GM19328 (cell line): Measurements from ENCODE around the gene MLXIP.
"Not testable (repeated sequence)": the region's sequence is repeated elsewhere in the genome, so short reads cannot be mapped to it uniquely, and the experiment has no call there.

Experiments
- ATAC-seq: cut with Tn5 transposase; IDR thresholded peaks from one replicate; pipeline ENCODE4 v1.9.1; 2021; ENCODE audit warnings: mild to moderate bottlenecking, moderate library complexity; ENCODE audit not compliant: unreplicated experiment

MLXIP gene

DNA sequence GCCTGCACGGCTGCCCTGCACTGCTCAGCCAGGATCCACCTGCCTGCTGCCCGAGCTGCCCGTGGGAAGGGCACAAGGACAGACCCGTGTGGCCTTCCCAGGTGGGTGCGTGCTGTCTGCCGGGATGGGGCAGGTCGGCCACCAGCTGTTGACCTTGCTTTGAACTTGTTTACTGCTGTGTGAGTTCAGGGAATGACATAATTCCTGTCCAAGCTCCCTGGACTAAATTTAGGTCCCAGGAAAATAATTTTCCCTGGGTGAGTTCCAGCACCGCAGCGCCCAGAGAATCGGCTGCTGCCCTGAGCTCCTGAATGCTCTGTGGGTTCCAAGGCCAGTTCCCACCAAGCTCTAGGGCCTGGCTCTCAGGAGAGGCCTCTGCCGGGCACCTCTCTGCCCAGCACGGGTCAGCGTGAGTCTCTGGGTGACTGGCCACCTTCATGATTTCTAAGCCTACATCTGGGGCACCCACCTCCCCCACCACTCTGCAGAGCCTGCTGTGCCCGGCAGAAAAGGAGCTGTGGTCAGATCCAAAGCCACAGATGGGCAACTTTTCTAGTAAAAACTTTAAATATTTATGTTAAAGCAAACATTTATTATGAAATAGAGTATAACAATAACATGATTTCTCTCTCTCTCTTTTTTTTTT is 27.2 kb upstream of the MLXIP start:
- ATAC-seq, result no peak

DNA sequence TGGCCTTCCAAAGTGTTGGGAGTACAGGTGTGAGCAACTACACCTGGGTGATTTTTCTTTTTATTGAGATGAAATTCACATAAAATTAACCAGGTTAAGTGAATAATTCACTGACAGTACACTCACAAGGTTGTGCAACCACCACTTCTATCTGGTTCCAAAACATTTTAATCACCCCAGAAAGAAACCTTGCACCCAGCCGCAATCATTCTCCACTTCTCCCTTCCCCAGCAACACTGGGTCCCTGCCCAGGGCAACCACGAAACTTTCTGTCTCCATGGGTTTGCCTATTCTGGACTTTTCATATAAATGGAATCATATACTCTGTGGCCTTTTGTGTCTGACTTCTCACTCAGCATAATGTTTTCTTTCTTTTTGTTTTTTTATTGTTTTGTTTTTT is 26.3 kb upstream of the MLXIP start:
- no peak for ATAC-seq

DNA sequence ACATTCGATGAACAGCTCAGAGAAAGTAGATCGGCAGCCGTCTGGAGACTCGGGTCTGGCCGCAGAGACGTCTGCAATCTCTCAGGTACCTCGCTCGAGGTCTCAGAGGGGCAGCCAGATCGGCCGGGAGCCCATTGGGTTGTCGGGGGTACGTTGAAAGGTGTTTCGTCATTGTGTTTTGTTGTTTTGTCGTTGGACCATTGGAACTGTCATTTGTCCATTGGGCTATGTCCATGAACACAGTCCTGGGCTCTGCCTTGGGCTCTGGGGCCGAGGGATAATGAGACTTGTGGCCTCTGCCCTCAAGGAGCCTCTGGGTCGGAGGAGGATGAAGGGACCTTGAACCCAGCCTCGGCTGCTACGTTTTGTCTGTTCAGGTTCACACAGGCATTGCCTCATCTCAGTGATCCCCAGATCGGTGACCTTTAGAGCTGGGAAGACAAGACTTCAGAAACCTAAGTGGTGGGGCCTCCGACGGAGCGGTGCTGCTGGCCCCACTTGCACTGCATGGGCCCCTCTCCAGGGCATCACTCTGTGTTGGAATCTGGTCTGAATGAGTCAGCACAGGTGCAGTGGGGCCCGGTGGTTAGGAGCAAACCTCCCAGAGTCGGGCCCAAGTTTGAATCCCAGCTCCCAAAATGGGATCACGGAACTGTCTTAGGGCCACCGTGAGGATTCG is 23.6 kb upstream of the MLXIP start:
- ATAC-seq, result no peak

DNA sequence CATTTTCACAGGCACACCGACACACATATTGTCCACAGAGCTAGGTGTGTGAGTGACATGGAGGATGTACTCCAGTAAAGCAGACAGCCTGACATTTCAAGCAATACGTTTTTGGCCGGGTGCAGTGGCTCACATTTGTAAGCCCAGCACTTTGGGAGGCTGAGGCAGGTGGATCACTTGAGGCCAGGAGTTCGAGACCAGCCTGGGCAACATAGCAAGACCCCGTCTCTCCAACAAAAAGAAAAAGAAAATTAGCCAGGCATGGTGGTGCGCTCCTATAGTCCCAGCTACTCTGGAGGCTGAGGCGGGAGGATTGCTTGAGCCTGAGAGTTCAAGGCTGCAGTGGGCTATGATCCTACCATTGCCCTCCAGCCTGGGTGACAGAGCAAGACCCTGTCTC is 22.1 kb upstream of the MLXIP start:
- ATAC-seq, result not testable (repeated sequence)

DNA sequence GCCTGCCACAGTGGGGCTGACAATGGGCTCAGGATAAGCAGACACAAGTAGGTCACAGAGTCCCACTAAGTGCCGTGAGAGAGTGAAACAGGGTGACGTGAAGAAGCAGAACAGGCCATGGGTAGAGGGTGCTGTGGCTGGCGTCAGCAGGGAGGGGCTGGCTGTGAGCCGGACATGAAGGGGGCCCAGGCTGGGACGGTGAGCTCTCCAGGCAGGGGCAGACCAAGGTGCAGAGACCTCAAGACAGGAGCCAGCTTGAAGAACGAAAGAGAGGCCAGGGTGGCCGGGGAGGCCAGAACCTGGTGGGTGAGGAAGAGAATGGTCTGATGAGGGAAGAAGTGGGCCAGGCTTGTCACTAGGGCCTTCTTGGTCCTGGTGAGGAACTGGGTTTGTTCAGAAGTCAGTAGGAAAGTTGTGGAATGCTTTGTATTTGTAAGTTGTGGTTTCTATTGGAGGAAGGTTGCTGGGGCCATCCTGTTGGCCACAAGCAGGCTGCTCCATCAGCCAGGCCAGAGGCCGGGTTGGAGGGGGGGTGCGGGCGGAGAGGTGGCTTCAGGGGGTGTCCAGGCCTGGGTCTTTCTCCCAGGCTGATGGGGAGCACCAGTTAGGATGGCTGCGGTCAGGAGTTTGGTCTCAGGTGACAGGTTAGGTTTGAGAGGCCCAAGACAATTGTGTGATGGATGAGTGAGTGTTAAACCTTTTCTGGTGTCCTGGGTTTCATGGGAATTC is 21.4 kb upstream of the MLXIP start:
- ATAC-seq, result no peak

DNA sequence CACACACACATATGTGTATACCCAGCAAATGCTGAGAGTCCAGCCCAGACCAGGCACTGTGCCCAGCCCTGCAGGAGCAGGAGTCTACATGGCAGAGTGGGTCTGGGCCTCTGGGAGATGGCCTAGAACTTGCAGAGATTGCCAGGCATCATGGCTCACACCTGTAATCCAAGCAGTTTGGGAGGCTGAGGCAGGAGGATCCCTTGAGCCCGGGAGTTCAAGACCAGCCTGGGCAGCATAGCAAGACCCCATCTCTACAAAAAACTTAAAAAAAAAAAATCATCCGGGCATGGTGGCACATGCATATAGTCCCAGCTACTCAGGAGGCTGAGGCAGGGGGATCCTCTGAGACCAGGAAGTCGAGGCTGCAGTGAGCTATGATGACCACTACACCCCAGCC is 20.8 kb upstream of the MLXIP start:
- ATAC-seq, result no peak

DNA sequence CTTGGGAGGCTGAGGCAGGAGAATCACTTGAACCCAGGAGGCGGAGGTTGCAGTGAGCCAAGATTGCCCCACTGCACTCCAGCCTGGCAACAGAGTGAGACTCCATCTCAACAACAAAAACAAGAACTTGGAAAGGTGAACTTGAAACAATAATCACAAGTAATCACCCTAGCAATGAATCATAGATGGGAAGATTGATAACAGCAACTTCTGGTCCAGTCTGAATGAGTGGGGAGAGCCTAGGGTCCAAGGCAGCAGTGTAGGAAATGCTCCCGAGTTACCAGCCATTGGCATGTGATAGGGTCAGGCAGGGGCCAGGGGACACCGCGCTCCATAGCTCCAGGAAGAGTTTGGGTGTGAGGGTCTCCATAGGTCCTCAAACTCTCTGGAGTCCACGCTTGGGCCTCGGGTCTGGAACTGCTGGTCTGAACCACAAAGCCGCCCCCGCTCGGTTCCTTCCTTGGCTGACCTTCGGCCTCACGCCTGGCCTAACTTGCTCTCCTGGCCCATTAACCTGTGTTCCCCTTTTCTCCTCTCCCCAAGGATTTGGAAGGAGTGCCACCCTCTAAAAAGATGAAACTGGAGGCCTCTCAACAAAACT is 19.9 kb upstream of the MLXIP start:
- ATAC-seq, result no peak

DNA sequence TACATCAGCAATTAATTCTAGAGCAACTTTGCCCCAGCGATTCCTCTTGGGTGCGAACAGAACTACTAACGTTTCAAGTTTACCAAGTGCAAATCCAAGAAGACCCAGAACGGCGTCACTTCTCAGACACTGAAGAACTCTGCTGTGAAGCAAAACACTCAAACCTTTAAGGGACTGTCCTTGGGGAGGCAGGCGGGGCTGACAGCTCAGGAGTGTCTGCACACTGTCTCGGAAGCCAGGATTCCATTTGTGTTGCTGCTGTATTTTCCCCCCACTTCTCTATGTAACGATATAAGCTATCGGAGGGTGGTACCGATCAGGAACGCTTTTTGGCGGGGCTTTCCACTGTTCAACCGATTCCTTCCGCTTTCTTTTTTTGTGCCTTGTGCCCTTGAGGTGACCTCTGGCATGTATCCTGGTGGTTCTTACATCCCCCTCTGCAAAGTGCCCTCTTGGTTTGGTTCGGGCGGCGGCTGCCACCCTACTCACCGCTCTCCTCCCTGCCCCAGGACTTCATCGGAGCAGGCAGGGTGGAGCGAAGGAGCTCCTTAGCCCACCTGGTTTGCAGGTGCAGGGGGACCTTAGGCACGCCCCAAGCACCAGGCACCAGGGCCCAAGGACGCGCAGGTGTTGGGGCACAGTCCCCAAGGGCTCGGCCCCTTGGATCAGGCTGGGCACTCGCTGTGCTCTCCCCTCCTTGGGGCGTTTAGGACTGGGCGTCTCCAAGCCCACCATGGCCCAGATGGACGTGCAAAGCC is 19.2 kb upstream of the MLXIP start:
- ATAC-seq, result no peak

DNA sequence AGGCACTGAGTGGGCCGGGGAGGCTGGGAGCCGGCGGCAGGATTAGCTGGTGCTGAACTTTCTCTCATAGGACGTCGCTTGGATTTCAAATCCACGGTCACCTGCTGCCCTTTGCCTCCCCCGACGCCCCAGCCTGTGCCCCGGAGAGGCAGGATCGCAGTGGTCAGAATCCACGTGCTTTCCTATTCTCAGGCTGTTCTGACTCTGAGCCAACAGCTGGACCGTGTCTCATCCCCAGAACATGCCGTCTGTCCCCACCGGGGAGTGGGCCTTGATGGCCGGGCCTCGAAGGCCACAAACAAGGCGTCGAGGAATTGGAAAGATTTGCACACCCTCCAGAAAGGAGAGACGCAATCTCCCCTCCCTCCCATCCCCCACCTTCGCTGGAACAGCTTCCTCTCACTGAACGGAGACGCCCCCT is 18.5 kb upstream of the MLXIP start:
- no peak for ATAC-seq

DNA sequence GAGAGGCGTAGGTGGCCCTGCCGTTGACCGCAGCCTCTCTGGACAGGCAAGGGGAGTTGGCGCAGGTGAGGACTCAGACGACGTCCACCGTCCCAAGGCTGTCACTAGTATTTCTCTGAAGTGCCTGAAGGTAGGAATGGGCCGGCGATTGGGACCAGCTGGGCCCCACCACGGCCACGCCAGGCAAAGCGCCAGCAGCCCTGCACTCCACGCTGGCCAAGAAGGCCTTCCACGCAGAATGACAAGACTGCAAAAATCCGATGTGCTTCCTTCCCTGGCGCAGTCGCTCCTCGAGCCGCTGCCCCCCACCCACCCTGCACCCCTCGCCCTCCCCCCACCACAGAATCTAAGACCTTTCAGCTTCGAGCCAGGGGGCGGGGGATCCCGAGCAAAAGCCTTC is 17.3 kb upstream of the MLXIP start:
- no peak for ATAC-seq

DNA sequence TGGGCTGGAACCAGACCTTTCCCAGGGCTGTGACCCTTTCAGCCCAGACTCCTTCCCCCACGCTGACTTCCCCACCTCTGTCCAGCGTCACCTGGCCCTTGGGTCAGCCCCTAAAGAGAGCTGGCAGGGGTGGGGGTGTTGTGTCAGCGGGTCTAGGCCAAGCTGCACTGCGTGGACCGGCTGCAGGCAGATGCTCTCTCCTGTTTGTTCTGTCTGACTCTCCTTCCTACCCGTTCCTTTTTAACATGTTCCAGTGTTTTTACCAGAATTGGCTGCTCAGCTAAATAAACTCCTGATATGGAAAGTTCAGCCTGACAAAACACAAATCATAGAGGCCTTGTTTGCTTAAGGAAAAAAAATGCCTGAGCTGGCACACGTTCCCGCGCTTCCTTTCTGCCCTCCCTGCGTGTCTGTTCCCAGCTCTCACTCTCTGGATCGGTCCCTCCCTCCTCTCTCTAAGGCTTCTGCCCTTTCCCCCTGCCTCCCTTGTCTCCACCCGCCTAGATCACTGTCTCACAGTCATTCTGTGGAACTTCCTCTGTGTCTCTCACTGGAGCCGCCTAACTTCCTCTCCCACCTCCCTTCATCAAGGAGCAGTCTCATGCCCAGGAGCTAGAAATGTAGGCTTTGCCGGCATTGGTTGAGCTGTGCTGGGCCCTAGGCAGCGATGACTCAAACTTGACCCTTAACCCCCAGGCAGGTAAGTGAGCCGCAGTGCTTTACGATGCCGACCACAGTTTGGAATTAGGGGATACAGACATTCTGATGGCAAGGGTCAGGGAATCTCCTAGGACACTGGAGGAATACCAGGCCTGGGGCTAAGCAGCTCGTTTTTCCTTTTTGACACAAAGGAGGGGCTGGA is 15.5 kb upstream of the MLXIP start:
- no peak for ATAC-seq

DNA sequence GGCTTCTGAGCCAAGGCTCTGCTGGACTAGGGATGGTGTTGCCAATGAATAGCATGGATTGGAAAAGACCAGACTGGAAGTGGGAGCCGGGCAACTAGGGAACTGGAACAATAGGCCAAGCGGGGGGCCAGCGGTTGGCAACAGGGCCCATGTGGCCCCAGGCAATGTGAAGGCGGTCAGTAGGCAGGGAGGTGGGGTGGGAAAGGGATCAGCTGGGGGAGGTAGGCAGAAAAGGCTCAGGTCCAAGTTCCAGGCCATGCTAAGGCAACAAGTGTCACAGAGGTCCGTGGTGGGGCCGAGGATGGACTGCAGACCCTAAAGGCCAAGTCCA is 14.9 kb upstream of the MLXIP start:
- ATAC-seq, result no peak

DNA sequence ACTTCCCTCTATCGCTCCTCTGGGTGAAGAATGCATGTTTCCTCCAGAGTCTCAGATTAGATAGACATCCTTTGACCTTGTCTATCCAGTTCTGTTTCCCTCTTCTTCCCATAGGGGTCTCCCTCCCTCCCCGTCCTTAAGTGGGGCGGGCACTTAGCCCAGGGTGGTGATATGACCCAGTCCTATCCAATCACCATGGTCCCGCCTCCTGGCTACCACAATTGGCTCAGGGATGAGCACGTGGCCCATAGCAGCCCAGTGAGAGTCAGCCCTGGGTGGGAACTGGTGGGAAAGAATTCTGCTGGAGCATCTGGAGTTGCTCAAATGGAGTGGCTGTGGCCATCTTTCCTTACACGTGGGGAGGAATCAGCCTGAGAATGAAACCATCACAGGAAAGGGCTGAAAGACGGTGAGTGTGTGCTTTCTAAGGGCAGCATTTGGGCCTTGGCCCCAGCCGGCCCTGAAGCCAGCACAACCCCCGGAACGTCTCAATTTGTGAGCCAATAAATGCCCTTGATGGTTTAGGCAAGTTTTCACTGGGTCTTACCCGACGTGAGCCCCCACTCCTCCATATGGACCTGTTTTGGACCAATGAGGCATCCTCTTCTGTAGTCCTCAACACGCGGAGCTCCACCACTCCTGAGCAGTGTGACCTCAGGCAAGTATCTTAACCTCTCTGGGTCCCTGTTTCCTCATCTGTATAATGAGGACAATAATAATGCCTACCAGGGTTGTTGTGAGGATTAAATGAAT is 14.4 kb upstream of the MLXIP start:
- ATAC-seq, result no peak

DNA sequence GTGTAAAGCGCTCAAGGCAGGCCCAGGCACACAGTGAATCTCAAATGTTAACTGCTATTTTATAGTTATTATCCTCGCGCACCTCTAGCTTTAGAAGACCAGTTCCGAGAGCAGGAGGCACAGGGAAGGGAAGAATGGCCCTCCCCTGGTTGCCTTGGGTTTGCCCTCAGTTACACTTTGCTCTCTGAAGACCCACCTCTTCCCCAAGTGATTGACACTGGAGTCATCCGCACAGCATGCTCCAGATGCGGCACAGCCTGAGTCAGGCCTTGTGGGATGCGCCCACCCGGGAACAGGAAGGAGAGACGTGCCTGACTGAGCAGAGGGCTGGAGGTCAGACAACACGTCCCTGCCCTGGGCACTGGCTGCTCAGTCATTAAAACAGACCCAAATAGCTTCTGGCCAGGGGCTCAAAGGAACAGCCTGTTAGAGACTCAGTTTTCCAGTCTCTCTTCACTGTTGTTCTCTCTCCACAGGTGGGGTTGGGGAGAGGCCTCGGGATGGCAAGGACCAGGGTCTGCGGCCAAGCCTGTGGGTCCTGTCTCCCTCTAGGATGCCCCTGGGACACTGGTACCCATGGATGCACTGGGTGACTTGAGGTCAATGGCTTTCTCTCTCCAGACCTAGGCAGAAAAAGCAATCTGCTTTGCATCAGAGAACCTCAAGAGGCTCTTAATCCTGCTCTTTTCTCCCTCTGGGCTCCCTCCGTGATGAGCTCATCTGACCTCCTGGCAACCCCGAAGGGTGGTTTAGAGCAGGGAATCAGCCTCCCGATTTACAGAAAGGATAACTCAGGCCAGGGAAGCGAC is 13.6 kb upstream of the MLXIP start:
- no peak for ATAC-seq

DNA sequence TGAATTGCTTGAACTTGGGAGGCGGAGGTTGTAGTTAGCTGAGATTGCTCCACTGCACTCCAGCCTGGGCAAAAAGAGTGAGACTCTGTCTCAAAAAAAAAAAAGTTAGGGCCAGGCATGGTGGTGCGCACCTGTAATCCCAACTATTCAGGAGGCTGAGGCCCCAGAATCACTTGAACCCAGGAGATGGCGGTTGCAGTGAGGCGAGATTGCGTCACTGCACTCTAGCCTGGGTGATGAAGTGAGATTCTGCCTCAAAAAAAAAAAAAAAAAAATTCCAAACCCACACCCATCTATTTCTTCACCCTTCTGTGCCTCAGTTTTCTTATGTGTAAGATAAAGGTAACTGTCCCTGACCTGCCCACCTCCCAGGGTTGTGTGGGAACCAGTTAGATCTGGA is 11.0 kb upstream of the MLXIP start:
- no peak for ATAC-seq

DNA sequence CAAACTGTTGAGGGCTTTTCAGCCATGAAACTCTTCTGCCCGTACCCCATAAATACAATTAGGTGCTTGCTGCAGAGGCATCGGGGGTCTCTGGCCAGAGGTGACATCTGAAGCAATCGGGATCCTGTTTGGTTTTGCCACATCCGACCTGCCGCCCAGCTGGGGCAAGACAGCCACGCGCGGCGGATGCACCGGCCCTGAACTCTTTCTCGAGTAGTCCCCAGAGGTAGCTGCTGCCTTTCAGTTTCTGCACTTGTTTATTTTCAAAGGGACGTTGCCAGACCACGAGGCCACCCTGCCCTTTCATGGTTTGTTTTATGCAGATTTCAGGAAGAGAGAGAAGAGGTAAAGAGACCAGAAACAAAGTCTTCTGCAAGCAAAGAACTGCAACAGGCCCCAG is 10.6 kb upstream of the MLXIP start:
- peak; percentile 71 for ATAC-seq

DNA sequence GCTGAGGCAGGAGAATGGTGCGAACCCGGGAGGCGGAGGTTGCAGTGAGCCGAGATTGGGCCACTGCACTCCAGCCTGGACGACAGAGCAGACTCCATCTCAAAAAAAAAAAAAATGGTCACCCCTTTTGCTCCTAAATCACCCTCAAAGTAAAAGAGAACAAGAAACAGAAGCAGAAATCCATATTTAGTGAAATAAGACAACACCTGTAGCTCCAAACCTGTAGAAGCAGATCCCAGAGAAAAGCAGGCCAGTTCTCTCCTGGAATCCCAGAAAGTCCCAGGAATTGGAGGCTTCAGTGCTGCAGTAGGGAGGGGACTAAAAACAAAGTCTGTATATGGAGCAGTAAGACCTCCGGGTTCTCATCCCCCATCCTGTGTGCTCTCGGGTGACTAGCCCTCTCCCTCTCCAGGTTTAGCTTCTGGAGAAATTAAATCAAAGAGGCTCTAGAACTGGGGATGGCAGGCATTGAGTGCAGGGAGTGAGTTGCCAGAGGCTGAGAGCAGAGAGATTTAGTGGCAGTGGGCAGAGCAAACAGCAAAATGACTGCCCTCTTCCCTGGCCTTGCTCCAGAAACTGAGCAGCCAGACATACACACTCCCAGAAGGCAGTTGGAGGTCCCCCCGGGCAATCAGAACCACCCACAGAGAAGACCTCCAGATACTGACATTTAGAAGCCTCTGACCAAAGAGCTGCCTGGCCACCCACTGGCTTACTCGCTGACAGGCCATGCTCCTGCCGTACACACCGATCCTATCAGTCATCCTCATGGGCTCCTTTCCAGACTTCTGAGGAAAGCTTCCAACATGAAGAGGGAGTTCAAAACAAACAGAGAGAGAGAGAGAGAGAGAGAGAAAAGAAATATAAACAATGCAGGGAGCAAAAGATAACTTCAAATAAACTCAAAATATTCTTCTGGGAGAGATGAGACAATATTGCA is 6.3 kb upstream of the MLXIP start:
- no peak for ATAC-seq

DNA sequence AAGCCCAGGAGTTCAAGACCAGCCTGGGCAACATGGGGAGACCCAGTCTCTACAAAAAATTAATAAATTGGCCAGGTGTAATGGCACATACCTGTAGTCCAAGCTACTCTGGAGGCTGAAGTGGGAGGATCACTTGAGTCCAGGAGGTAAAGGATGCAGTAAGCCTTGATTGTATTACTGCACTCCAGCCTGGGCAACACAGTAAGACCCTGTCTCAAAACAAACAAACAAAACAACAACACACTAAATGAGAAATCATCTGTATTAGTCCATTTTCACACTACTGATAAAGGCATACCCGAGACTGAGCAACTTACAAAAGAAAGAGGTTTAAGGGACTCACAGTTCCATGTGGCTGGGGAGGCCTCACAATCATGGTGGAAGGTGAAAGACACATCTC is 4.7 kb upstream of the MLXIP start:
- ATAC-seq, result no peak
